HG03469 (cell line): ENCODE results near the gene TNFSF11.

Source experiments
- ATAC-seq: cut with Tn5 transposase; IDR thresholded peaks from one replicate; pipeline ENCODE4 v1.9.1; 2021; ENCODE audit warnings: mild to moderate bottlenecking, moderate library complexity, moderate number of reproducible peaks; ENCODE audit not compliant: unreplicated experiment

Gene TNFSF11

DNA sequence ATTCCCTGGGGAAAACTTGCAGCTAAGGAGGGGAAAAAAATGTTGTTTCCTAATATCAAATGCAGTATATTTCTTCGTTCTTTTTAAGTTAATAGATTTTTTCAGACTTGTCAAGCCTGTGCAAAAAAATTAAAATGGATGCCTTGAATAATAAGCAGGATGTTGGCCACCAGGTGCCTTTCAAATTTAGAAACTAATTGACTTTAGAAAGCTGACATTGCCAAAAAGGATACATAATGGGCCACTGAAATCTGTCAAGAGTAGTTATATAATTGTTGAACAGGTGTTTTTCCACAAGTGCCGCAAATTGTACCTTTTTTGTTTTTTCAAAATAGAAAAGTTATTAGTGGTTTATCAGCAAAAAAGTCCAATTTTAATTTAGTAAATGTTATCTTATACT lies 33.6 kb downstream of the TNFSF11 start:
- ATAC-seq: no peak

GRCh38 chr13:42610649-42611048 lies 36.7 kb downstream of the TNFSF11 start:
- ATAC-seq: no peak

- ATAC-seq: no peak
Measured at GRCh38 chr13:42611086-42611779, 37.3 kb downstream of the TNFSF11 start.

GRCh38 chr13:42612021-42612765 lies 38.2 kb downstream of the TNFSF11 start:
- ATAC-seq: no peak

DNA sequence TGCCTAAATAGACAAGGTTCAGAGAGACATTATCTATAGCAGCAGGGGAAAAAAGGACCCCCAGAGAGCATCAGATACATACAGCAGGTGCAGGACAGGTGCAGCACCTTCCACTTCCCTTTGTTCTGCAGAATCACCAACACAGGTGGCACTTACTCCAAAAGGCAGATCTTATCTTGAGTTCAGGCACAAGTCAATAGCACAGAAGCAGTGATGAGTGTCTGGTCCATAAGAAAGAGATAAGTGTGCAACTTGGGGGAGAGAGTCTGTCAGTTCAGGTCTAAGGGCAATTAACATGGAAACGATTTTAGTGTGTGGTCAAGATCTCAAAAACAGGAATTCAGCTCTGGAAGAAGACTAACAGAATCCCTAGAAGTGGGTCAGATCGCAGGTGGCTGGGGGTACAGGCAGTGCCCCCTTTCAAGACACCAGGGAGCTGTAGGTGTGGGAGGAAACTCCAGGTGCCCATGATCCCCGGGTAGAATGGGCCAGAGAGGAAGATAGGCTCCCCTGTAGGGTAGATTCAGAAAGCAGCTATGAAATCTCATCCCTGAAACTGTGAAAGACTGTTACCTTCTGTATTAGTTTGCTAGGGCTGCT lies 40.6 kb downstream of the TNFSF11 start:
- ATAC-seq: no peak

- no peak for ATAC-seq
Measured at GRCh38 chr13:42615691-42616090, 41.7 kb downstream of the TNFSF11 start.

- ATAC-seq: no peak
Measured at GRCh38 chr13:42617221-42617620, 43.3 kb downstream of the TNFSF11 start.

GRCh38 chr13:42623916-42624315 lies 50.0 kb downstream of the TNFSF11 start:
- no peak for ATAC-seq

DNA sequence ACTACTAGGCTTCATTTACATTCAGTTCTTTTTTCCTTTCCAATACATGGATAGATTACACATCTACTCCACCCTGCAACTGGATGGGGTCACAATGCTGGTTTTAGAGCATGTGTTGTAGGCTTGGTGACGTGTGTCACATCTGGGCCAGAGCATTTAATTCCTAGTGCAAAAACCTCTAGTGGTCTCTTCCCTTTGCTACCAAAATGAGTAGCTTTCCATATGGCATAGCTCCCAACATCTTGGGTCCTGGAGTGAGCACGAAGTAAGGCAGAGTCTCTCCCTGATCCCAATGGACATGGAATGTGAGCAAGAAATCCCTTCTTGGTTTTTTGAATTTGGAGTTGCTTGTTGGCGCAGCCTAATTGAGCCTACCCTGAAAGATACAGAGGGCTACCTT lies 51.7 kb downstream of the TNFSF11 start:
- no peak for ATAC-seq

- no peak for ATAC-seq
Measured at GRCh38 chr13:42626176-42626860, 52.4 kb downstream of the TNFSF11 start.

DNA sequence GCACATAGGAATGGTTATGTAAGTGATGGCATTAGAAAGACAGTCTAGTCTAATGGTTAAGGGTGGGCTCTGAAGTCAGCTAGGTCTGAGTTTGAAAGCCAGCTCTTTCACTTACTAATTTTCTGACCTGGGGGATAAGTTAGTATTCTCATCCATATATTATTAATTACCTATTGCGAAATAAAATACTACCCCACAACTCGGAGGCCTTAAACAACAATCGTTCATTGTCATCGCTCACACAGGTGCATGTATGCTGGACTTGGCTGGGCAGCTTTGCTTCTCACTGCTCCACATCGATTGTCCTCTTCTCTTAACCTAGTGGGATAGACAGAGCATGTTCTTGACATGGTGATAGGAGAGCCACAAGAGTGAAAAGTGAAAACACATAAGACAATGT lies 54.7 kb downstream of the TNFSF11 start:
- no peak for ATAC-seq

- no peak for ATAC-seq
Measured at GRCh38 chr13:42631181-42631580, 57.2 kb downstream of the TNFSF11 start.

DNA sequence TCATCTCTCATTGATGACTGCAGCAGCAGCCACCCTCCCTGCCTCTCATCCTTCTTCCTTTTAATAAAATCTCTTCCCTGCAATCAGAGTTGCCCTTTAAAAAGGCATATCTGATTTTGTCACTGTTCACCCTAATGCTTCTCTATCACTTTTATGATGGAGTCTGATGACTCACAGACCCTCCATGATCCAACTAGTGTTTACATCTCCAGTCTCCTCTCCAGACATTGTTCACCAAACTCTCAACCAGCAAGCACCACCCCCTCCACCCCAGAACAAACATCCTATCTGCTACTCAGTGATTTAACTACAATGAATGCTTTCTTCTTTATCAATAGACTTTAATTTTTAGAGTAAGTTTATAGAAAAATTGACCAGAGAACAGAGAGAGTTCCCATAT lies 59.5 kb downstream of the TNFSF11 start:
- ATAC-seq: no peak

- ATAC-seq: no peak
Measured at GRCh38 chr13:42638101-42638500, 64.1 kb downstream of the TNFSF11 start.

DNA sequence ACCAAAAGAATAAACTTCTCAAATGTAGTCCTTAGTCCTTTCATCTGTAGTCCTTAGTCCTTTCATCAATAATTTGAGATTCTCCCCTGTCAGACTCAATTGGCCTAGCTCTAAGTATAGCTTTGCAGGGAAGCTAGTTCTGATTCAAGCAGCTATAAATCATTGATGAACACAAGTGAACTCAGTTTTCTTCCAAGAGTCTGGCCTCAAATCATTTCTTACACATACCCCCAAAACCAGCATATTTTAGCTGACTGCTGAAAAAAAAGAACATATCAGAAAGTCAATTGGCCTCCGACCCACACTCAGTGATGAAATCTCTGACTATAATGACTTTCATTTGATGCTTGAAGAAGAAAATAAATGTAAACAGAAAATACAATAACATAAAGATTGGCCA lies 64.9 kb downstream of the TNFSF11 start:
- ATAC-seq: no peak

DNA sequence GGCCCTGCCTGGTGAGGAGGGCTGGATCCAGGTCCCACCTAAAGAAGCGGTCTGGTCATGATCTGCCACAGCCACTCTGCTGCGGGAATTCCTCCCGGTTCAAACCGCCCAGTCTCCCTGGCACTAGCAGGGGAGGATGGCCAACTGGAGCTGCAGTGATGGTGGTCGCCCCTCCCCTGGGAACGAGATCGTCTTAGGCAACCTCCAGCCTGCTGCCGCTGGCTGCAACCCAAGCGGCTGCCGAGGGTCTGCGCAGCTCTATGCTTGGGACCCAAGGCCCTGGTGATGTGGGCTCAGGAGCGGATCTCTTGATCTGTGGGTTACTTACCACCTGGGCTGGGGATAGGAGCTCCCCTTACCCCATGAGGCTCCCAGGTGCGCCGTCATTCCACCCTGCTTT lies 69.1 kb downstream of the TNFSF11 start:
- ATAC-seq: no peak

DNA sequence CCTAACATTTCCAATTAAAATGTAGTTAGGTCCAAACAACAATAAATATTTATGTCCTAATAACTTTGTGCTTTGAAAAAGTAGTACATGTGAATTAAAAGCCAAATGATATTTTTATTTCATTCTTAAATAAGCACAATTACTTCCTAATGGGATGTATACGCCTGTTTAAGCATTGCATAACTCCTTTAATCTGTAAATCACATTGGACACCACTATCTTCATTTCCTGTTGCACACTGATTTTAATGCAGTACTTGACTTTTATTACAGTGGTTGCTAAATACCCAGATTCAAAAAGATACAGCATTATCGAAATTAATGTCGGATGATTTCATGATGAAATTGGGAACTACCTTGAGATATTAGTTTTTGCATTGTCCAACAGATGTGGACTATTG lies 70.9 kb downstream of the TNFSF11 start:
- ATAC-seq: no peak

DNA sequence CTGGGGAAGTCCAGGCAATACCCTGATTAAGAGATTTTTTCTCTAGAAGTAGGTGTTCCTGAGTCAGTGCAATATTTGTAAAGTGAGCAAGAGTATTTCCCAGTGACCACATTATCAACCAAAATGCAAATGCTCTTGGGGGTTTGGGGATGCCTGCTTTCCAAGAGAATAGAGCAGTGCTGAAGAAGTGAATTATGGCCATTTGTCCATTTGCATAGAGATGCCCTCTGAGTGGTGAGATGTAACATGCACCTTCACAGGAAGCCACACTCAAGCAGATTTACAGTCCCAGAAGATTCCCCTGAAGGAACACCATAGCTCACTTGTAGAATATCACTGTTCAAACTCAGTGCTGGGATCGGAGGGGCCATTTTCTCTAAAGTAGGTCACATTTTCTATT lies 71.8 kb downstream of the TNFSF11 start:
- ATAC-seq: no peak

DNA sequence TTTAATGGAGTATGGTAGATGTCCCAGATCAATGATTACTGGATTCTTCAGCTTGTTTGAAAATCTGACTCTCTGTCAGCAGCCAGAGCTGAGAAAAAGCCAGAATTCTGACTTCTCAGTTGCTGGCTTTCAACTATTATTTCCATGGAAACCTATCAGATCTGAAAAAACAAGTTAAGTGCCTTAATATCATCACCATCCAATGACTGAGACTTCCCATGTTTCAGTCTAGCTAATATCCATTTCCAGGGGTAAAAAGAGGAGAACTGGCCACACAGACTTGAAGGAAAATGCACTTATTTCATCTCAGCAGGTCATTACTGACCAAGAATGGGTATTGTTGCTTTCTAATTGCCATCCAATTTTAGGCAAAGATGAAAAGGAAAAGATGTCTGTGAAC lies 75.2 kb downstream of the TNFSF11 start:
- no peak for ATAC-seq

DNA sequence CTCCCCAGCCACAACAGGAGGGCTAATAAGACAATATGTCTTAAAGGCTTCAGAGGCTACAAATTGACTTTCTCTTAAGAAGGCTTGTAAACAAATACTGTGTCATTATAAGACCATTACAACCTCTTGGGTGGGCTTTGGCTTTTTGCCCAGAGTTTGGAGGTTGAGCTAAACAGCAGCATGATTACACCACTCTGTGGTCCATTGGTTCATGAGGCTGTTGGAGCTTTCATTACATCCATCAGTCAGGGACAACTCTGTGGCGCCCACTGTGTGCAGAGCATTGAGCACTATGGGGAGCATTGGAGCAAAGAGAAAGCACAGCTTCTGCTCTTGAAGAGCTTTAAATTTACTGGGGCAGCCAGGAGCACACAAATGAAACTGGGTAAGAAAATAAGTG lies 75.9 kb downstream of the TNFSF11 start:
- no peak for ATAC-seq

GRCh38 chr13:42650506-42650905 lies 76.6 kb downstream of the TNFSF11 start:
- no peak for ATAC-seq
